SK-N-SH (cell line): ENCODE data around the gene BRMS1. TPM values are rescaled to one million over a fixed set of nuclear protein-coding genes. Genes with fewer than 3 reads are reported as not detected.

Experiments
- CTCF ChIA-PET: fragments of 300-600, 350-600 bp; formaldehyde crosslinking; extraction: SDS; loops from one replicate; lab custom pipeline; 2021; lab: Yijun Ruan, JAX
- POLR2A ChIA-PET: fragments of 350-600 bp; sonication (Branson Sonifier 250); formaldehyde crosslinking; extraction: SDS; loops from one replicate; lab custom pipeline; 2020; ENCODE audit warnings: antibody characterized with exemption, inconsistent platforms; lab: Yijun Ruan, JAX
- DNase-seq: peaks from one replicate; pipeline ENCODE4 v3.0.0; 2012
- H2AFZ ChIP-seq: fragments of 200-600 bp; sonication (generic); 2 replicates; pipeline ENCODE4 v1.8.1; 2016; ENCODE audit warnings: antibody characterized with exemption, mild to moderate bottlenecking, low read depth
- H3F3A ChIP-seq: fragments of 200-600 bp; sonication (generic); replicated peaks from 2 replicates; pipeline ENCODE3; 2016; ENCODE audit warnings: antibody characterized with exemption, mild to moderate bottlenecking; ENCODE audit not compliant: insufficient read depth
- H3K27ac ChIP-seq, 2 experiments: fragments of 200-500 bp in 1 of 2; fragments of 200-600 bp in 1 of 2; sonication (Bioruptor generic) in 1 of 2; sonication (generic), shearing (Covaris generic) in 1 of 2; 2 replicates each; pipeline versions ENCODE4 v1.5.1 to v1.6.1; 2014 to 2016; ENCODE audit warnings: low read depth in 2 of 2, inconsistent platforms in 1 of 2, low read length in 1 of 2, mild to moderate bottlenecking in 1 of 2, mixed read lengths in 1 of 2
- H3K27me3 ChIP-seq: fragments of 200-600 bp; sonication (generic), shearing (Covaris generic); 2 replicates; pipeline ENCODE4 v1.6.1; 2016; ENCODE audit warnings: mixed run types; ENCODE audit not compliant: insufficient read depth
- H3K36me3 ChIP-seq, 2 experiments: fragments of 200-500 bp in 1 of 2; fragments of 200-600 bp in 1 of 2; sonication (Bioruptor generic) in 1 of 2; sonication (generic) in 1 of 2; replicated peaks in 1 of 2; 2 replicates each; pipeline versions ENCODE3 to v1.5.1; 2014 to 2016; ENCODE audit warnings: low read length in 1 of 2, mild to moderate bottlenecking in 1 of 2; ENCODE audit not compliant: insufficient read depth in 2 of 2, control insufficient read depth in 1 of 2
- H3K4me1 ChIP-seq, 2 experiments: fragments of 200-500 bp in 1 of 2; fragments of 200-600 bp in 1 of 2; sonication (Bioruptor generic) in 1 of 2; sonication (generic), shearing (Covaris generic) in 1 of 2; 2 replicates each; pipeline versions ENCODE4 v1.5.1 to v1.6.1; 2014 to 2016; ENCODE audit warnings: low read depth in 1 of 2, low read length in 1 of 2, mixed run types in 1 of 2; ENCODE audit not compliant: insufficient read depth in 2 of 2, control insufficient read depth in 1 of 2
- H3K4me2 ChIP-seq: fragments of 200-600 bp; sonication (generic), shearing (Covaris generic); 2 replicates; pipeline ENCODE4 v1.6.1; 2017; ENCODE audit warnings: mixed run types
- H3K4me3 ChIP-seq, 2 experiments: fragments of 200-500 bp in 1 of 2; fragments of 200-600 bp in 1 of 2; sonication (Bioruptor generic) in 1 of 2; sonication (generic), shearing (Covaris generic) in 1 of 2; 2 replicates each; pipeline versions ENCODE4 v1.5.1 to v1.8.1; 2014 to 2016; ENCODE audit warnings: low read depth in 2 of 2, inconsistent platforms in 1 of 2, low read length in 1 of 2, mild to moderate bottlenecking in 1 of 2, mixed read lengths in 1 of 2, moderate library complexity in 1 of 2
- H3K79me2 ChIP-seq: fragments of 200-600 bp; sonication (generic); 2 replicates; pipeline ENCODE4 v1.8.1; 2017; ENCODE audit warnings: mild to moderate bottlenecking; ENCODE audit not compliant: insufficient read depth
- H3K9ac ChIP-seq: fragments of 200-600 bp; sonication (generic); 2 replicates; pipeline ENCODE4 v1.6.1; 2017; ENCODE audit warnings: mixed run types
- H3K9me2 ChIP-seq: fragments of 200-600 bp; sonication (generic); 2 replicates; pipeline ENCODE4 v1.6.1; 2017; ENCODE audit warnings: mixed run types
- H3K9me3 ChIP-seq: fragments of 200-600 bp; sonication (generic); 2 replicates; pipeline ENCODE4 v1.6.1; 2017; ENCODE audit warnings: mixed run types, mild to moderate bottlenecking, moderate library complexity
- H4K20me1 ChIP-seq: fragments of 200-600 bp; sonication (generic); 2 replicates; pipeline ENCODE4 v1.6.1; 2017; ENCODE audit warnings: mild to moderate bottlenecking, mixed run types; ENCODE audit not compliant: insufficient read depth
- CHD2 ChIP-seq: fragments of 150-350 bp; IDR thresholded peaks from 2 replicates; pipeline ENCODE4 v1.6.1; 2018; ENCODE audit warnings: low read length; ENCODE audit not compliant: partially characterized antibody
- FOXJ3 ChIP-seq: sonication (generic); formaldehyde crosslinking; IDR thresholded peaks from 2 replicates; pipeline ENCODE4 v1.5.1; 2020; ENCODE audit warnings: mild to moderate bottlenecking, missing genetic modification reagents
- GABPA ChIP-seq: IDR thresholded peaks from 2 replicates; pipeline ENCODE4 v1.4.0; 2012; ENCODE audit warnings: low read depth, mild to moderate bottlenecking
- NFIC ChIP-seq: IDR thresholded peaks from 2 replicates; pipeline ENCODE4 v1.4.0; 2012; ENCODE audit warnings: borderline replicate concordance
- RAD21 ChIP-seq: IDR thresholded peaks from 2 replicates; pipeline ENCODE4 v1.6.1; 2012; ENCODE audit warnings: mild to moderate bottlenecking, low read length
- RXRA ChIP-seq: IDR thresholded peaks from 2 replicates; pipeline ENCODE4 v1.4.0; 2012; ENCODE audit warnings: low read depth, mild to moderate bottlenecking, borderline replicate concordance
- TCF12 ChIP-seq: IDR thresholded peaks from 2 replicates; pipeline ENCODE4 v1.4.0; 2012
- YY1 ChIP-seq: IDR thresholded peaks from 2 replicates; pipeline ENCODE4 v1.4.0; 2012; ENCODE audit warnings: low read depth, mild to moderate bottlenecking
- WGBS: methylation state at CpG from one replicate; pipeline ENCODE4 v1.1.6; 2017; ENCODE audit warnings: low lambda C conversion rate; 5-methylcytosine and 5-hydroxymethylcytosine counted together
- polyA plus RNA-seq, 3 experiments: library from polyadenylated mRNA; depleted of rRNA; stranded (reverse); fragments of >200 nt; gene quantifications; 2 replicates each; pipeline ENCODE4 v1.2.3, GENCODE V29; 2012
- TF ChIP-seq, protein P1 (sequence below): IDR thresholded peaks from 2 replicates; pipeline ENCODE4 v1.6.1; 2012; ENCODE audit warnings: mild to moderate bottlenecking, low read depth, low read length, moderate library complexity
- TF ChIP-seq, protein P2 (sequence below): fragments of 150-350 bp; IDR thresholded peaks from 2 replicates; pipeline ENCODE4 v1.6.1; 2017; ENCODE audit warnings: antibody characterized with exemption, low read length, low read depth, borderline replicate concordance
- TF ChIP-seq, protein P3 (sequence below): fragments of 200-600 bp; sonication (generic); IDR thresholded peaks from 2 replicates; pipeline ENCODE4 v1.6.1; 2017; ENCODE audit warnings: antibody characterized with exemption, mild to moderate bottlenecking, moderate library complexity

Gene BRMS1
- polyA plus RNA-seq, 1 of the 3 experiments (the other 2 are of a cell fraction): 70.0 TPM

DNA sequence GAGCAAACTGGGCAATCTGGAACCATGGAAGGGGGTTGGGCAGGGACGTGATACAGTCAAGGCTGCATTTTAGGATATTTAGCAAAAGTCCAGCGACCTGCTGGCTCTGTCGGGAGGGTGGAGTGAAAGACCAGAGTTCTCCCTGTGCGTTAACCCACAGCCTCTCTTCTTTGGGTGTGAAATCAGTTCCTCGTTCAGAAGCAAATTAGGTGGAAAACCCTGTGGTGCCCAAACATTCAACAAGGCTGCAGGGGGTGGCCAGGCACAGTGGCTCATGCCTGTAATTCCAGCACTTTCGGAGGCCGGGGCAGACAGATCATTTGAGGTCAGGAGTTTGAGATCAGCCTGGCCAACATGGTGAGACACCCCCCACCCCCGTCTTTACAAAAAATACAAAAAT lies 47.3 kb downstream of the BRMS1 start:
- Histone ChIP-seq H2AFZ (no peak overlapping the region), H3K4me3 (no peak overlapping the region), H3K4me2 (no peak overlapping the region), H3K36me3 (no peaks in the 10 kb centered on the region), H4K20me1 (no peaks in the 10 kb centered on the region), H3K9me3 (no peaks in the 10 kb centered on the region), H3K9me2 (no peaks in the 10 kb centered on the region), H3K27ac (no peak overlapping the region), H3F3A (no peaks in the 10 kb centered on the region), H3K27me3 (no peaks in the 10 kb centered on the region), H3K4me1 (peaks cover 0 to 4% of the 10 kb centered on the region in 2 experiments; a peak in 1 of 4 replicates), H3K79me2 (no peaks in the 10 kb centered on the region), H3K9ac (no peak overlapping the region)
- WGBS: 75% methylated on average over 8 of the region's 8 CpGs
- TF ChIP-seq, protein P1, sequence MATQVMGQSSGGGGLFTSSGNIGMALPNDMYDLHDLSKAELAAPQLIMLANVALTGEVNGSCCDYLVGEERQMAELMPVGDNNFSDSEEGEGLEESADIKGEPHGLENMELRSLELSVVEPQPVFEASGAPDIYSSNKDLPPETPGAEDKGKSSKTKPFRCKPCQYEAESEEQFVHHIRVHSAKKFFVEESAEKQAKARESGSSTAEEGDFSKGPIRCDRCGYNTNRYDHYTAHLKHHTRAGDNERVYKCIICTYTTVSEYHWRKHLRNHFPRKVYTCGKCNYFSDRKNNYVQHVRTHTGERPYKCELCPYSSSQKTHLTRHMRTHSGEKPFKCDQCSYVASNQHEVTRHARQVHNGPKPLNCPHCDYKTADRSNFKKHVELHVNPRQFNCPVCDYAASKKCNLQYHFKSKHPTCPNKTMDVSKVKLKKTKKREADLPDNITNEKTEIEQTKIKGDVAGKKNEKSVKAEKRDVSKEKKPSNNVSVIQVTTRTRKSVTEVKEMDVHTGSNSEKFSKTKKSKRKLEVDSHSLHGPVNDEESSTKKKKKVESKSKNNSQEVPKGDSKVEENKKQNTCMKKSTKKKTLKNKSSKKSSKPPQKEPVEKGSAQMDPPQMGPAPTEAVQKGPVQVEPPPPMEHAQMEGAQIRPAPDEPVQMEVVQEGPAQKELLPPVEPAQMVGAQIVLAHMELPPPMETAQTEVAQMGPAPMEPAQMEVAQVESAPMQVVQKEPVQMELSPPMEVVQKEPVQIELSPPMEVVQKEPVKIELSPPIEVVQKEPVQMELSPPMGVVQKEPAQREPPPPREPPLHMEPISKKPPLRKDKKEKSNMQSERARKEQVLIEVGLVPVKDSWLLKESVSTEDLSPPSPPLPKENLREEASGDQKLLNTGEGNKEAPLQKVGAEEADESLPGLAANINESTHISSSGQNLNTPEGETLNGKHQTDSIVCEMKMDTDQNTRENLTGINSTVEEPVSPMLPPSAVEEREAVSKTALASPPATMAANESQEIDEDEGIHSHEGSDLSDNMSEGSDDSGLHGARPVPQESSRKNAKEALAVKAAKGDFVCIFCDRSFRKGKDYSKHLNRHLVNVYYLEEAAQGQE: no peak
- TF ChIP-seq TCF12: no peak
- TF ChIP-seq GABPA: no peak
- TF ChIP-seq YY1: no peak
- TF ChIP-seq, protein P2, sequence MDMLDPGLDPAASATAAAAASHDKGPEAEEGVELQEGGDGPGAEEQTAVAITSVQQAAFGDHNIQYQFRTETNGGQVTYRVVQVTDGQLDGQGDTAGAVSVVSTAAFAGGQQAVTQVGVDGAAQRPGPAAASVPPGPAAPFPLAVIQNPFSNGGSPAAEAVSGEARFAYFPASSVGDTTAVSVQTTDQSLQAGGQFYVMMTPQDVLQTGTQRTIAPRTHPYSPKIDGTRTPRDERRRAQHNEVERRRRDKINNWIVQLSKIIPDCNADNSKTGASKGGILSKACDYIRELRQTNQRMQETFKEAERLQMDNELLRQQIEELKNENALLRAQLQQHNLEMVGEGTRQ: no peak
- TF ChIP-seq NFIC: no peak
- TF ChIP-seq FOXJ3: no peak
- no peak for TF ChIP-seq RAD21
- TF ChIP-seq, protein P3, sequence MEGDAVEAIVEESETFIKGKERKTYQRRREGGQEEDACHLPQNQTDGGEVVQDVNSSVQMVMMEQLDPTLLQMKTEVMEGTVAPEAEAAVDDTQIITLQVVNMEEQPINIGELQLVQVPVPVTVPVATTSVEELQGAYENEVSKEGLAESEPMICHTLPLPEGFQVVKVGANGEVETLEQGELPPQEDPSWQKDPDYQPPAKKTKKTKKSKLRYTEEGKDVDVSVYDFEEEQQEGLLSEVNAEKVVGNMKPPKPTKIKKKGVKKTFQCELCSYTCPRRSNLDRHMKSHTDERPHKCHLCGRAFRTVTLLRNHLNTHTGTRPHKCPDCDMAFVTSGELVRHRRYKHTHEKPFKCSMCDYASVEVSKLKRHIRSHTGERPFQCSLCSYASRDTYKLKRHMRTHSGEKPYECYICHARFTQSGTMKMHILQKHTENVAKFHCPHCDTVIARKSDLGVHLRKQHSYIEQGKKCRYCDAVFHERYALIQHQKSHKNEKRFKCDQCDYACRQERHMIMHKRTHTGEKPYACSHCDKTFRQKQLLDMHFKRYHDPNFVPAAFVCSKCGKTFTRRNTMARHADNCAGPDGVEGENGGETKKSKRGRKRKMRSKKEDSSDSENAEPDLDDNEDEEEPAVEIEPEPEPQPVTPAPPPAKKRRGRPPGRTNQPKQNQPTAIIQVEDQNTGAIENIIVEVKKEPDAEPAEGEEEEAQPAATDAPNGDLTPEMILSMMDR: no peak
- TF ChIP-seq RXRA: no peak
- TF ChIP-seq CHD2: no peak
- CTCF ChIA-PET: interaction anchor here (0.9 to 7.8 kb wide), 6 partner anchors 10 to 66 kb away, joined by 3 to 84 read pairs (median 4); partner anchors contain the start of gene RIN1
- POLR2A ChIA-PET: no interaction called here
- DNase-seq: no peak
